HG02981 (cell line): ENCODE results near the gene PRKCE.

Source experiments
- ATAC-seq: cut with Tn5 transposase; IDR thresholded peaks from one replicate; pipeline ENCODE4 v1.9.1; 2021; ENCODE audit warnings: mild to moderate bottlenecking, moderate library complexity; ENCODE audit not compliant: unreplicated experiment

PRKCE gene

DNA sequence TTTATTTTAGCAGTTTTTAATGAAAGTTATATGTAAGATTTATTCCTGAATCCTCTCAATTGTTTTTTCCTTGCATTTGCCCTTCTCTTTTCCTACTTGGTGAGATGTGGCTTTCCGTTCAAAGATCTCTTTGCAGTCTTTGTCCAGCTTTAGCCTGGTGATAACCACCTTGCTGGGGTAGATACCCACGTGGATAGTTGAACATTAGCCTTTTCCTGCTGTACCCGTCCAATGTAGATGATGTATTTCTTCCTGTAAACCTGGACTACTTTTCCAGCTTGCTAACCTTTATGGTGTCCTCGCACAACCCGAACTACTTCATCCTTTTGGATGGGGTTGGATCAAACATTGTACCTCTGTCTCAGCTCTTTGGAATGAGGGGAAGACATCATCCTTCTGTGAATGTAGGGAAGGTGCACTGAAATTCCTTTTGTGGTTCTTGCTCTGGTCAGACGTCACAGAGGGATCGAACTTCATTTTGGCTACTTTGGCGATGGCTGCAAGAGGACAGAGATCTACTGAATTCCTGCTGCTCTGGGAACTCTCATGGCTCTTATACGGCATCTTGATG is 352.5 kb downstream of the PRKCE start:
- no peak for ATAC-seq

DNA sequence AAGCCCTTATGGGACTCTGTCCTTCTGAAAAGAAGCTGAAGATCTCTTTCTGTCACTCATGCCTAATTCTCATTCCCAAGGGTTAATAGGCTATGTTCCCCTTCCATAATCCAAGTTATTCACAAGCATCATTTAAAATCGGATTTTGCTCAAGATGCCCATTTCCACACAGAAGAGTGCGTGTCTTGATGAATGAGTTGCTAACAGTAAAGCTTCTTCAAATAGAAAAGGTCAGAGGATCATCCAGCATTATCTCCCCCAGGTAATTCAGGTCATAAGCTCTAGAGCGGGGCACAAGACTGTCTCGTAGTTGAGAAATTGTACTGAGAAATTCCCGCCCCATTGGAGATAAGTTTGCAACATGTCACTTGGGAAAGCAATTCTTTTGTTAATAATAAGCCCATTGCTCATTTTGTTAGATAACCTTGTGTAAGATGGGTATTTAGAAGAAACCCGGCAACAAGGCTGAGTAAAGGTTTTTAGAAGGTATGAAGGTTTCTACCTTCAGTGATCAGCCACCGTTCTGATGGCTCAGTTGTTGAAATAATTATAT is 355.1 kb downstream of the PRKCE start:
- ATAC-seq: no peak

DNA sequence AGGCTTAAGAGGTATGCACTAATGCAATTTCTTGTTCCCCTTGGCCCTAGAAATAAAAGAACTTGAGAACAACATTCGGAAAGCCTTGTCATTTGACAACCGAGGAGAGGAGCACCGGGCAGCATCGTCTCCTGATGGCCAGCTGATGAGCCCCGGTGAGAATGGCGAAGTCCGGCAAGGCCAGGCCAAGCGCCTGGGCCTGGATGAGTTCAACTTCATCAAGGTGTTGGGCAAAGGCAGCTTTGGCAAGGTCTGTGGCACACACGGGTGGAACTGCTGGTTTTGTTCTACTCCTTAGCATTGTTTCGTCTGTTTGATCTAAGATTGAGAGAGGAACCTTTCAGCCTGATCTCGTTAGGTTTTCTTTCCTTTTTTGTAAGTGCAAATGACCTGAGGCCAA is 355.9 kb downstream of the PRKCE start:
- ATAC-seq: no peak

DNA sequence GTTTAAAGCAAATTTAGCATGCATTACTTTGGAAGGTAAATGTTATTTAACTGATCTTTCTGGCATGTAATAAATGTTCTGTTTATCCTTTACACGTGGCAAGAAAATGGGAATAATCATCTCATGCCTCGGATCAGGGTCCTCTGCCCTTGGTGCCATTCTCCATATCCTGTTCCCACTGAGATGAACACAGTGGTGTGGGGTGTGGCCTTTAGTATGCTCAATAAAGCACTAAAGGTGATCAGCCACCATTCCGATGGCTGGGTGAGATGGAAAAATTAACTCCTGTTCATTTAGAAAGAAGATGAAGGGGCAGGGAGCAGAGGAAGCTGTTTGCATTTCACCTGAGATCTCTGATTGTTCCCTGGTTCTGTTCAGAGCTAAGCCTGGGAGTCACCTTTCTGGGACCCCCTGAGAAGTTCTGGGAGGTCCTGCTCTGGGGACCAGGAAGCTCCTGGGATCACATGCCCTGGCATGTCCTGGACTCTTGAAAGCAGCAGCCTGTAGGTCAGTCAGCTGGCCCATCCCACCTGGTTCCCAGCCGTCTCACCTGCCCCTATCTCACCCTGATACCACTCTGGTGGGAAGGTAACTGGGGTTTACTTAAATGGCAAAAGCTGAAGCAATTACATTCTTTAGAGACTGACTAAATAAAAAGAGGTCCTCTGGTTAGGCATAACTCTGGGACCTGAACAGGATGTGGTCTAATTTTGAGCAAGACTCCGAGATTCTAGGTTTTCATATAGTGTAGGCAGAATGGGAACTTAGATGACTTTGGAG is 356.8 kb downstream of the PRKCE start:
- ATAC-seq: no peak

DNA sequence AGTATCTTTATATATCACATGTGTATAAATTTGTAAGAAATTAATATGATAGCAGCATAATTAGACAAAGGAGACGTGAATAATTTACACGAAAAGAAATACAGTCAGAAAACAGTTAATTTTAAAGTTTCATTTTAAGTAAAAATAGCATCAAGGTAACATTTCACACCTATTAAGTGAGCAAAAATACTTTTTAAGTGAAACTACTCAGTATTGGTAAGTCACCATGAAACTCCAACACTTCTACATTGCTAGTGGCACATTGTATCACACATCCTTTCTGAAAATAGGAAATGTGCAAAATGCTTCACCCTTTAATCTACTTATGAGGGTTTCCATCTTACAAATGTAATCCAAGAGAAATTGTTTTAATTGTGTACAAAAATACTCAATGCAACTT is 357.8 kb downstream of the PRKCE start:
- no peak for ATAC-seq

DNA sequence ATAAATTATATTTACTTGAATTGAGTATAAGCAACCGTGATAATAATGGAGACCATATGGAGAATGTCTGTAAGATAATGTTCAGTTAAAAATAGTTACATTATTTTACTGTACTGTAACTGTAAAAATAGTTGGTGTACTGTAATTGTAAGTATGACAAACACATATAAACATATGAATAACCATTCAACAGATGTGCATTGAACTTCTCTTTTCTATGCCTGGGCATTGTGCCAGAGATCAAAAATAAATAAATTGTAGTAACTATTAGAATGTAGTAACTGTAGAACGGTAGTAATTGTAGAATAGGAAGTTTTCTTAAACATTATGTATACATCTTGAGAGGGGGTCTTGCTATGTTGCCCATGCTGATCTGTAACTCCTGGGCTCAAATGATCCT is 358.3 kb downstream of the PRKCE start:
- ATAC-seq: no peak

DNA sequence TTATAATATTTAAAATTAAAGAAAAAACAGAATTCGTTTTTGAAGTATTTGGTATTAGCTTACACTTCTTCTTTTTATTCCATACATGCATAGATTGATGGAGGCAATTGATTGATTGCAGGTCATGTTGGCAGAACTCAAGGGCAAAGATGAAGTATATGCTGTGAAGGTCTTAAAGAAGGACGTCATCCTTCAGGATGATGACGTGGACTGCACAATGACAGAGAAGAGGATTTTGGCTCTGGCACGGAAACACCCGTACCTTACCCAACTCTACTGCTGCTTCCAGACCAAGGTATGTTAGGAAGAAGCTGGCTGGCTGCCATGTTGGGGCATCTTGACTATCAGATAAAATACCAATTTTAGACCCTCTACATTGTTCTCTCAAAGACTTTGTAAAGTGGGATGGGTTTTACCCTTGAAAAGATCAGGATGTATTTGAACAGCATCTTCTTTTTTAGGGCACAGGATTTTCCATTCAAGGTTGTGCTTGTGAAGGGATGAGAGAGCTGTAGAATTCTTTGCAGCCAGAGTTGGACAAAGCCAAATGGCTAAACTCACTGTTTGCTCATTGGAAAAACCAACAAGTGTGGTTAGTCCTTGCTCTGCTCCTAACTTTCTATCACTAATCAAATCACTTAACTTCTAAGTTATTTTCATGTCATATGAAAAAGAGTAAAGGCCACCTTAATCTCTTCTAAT is 358.9 kb downstream of the PRKCE start:
- no peak for ATAC-seq

DNA sequence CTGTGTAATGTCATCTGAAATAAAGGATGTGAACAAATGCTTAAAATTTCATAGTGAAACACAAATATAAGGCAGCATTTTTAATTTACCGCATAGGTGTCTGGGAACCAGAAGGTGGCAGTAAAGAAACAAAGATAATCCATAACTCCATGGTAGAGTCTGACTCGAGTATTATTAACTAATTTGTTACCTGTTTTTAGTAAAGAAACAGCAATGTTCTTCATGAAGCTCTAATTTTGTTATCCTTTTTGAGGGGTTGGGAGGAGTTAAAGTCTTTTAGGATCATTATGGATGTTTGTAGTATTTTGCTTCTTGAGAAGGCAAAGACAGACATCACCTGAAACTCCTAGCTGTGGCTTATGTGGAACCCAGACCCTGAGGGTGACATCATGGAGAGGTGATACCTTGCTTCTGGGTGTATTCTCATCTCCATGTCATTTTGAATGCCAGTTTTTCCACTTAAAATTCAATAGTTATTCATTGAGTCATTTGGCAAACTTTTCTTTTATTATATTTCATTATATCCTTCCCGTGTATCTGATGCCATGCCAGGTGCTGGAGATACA is 359.5 kb downstream of the PRKCE start:
- peak; percentile 53 for ATAC-seq

DNA sequence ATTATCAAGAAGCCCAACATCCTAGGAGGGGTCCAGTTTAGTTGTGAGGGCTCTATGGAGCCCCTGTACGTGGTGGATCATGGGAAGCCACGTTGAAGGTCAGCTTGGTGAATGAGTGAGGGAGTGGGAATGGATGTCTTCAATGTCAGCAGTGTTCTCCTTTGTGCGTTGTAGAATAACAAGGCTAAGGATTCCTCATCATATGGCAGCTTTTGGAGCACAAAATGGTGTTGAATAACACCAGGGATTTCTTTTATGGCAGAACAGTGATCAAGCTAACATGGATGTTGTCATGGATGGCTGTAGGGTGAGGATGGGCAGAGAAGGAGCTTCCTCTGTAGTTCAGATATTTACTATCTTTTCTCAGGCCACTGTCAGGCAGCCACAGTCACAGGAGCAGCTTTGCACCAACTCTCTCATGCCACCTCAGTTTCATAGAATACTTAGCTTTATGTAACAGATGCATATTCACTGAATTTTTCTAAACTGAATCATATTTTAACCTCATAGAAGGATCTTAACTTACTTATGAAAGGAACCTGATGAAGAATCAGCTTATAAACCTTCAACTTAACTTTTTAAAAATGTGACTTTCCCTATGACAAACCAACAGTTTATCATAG is 361.3 kb downstream of the PRKCE start:
- no peak for ATAC-seq

DNA sequence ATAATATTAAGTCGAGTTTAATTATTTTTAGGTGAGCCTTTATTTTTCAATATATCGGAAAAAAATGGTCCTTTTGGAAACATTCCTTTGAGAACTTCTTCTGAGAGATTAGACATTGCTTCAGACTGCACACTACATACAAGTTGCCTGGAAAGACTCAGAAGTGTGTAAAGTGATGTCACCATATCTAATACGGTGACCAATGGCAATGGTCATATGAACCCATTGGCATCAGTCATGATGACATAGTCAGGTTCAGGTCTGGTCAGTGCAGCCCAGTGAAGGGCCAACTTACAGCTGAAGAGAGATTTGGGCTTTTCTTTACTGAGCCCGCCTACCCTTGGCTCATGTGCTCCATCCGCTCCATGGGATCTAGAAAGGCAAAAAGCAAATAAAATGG is 362.3 kb downstream of the PRKCE start:
- no peak for ATAC-seq

DNA sequence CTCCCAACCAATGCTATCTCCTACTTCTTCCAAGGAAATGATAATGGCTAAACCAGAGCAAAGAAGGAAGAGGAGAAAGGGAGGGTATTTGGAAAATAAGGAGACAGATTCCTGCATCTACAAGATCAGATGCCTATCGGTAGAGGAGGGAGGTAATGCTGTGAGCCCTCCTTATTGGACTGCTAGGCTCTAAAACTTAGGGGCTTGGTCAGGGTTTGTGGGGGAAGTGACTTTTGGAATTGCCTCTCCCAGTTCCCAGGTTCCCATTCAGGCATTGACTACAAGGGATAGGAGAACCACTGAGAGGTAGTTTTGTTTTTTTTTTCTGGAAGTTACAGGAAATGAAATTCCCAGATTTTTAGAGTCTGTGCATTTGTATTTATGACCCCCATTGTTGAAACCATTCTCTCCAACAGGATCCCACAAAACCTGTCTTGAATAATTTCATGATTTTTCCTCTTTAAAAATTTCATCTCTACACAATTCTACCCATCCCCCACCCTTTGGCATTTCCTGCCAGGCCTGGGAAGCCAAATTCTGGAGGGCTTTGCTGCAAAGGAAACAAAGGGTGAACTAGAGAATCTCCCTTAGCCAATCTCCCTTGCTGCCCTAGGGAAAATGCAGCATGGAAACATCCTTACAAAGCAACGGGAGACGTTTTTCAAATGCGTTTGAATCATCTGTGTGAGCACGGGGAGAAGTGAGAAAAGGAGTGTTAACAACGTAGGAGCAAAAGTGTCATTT is 363.6 kb downstream of the PRKCE start:
- ATAC-seq: no peak

DNA sequence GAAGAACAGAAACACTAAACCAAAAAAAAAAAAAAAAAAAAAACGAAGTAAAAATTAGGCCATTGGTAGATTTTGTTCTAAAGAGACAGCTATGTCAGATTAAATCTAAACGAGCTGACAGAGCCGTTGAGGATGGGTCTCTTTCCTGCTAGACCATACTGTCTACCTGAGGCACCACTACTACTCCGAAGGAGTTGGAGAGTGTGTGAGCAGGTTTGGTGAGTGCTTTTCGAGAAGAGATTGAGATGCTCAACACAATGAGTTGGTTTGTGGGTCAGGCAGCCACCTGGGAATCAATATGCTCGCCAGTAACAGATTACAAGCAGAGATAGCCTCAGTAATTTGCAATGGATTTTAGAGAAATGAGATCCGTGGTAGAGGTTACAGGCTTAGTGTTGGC is 364.2 kb downstream of the PRKCE start:
- no peak for ATAC-seq

DNA sequence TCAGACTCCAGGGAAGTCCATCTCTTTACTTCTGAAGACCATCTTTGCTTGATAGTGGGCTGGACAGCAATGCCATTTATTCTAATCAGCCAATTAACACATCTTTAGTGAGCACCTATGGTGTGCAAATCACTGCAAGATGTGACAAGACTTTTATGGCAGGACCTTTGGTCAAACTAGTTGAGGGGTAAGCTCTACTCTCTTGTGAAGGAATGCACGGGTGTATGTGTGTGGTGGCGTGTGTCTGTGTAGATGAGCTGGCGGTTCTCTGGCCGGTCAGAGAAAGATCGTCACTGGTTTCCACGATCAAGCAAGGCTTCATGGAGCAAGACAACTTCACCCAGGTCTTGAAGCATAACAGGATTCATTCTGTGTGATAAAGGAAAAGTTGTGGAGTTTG is 364.6 kb downstream of the PRKCE start:
- ATAC-seq: no peak

DNA sequence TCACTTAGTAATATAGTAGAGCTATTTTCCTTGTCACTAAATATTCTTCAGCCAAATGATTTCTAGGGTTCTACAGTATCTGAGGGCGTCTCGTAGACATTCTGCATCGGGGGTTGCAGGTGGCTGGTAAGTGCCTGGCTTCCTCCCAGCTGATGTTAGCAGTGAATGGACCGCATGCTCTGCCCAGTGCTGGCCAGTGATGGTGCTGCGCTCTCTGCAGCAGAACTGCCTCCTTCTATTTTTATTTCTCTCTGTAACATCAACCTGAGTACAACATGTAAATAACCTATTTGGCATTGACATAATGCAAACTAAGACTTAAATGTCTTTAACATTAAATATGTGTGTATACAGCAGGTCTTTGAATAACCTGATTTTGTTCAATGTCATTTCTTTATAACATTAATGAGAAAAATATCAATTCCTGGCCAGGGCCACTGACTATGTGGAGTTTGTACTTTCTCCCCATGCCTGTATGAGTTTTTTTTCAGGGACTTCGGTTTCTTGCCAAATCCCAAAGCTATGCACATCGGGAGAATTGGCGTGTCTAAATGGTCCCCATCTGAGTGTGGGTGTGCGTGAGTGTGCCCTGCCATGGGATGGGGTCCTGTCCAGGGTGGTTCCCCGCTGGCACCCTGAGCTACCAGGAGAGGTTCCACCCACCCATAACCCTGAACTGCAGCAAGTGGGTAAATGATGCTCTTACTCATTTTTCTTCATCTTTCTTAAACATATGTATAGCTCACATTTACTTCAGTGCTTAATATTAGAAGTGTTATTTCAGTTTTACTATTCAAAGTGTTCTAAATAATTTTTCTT is 367.5 kb downstream of the PRKCE start:
- ATAC-seq: no peak

DNA sequence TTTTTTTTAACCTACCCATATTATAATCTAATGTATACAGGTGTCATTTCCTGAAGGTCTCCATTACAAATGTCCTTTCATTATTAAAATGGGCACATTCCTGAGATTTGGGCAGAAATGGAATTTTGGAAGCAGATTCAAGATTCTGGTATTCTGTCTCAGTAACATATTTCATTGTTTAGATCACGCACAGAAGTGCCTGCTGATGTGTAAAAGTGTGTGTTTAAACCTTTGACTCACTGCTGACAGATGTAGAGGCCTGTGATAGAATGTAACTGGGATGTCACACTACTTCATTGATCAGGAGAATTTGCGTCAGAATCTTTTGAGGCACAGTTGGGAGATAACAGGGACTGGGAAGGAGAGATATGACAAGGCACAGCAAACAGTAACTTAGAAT is 368.9 kb downstream of the PRKCE start:
- ATAC-seq: no peak

DNA sequence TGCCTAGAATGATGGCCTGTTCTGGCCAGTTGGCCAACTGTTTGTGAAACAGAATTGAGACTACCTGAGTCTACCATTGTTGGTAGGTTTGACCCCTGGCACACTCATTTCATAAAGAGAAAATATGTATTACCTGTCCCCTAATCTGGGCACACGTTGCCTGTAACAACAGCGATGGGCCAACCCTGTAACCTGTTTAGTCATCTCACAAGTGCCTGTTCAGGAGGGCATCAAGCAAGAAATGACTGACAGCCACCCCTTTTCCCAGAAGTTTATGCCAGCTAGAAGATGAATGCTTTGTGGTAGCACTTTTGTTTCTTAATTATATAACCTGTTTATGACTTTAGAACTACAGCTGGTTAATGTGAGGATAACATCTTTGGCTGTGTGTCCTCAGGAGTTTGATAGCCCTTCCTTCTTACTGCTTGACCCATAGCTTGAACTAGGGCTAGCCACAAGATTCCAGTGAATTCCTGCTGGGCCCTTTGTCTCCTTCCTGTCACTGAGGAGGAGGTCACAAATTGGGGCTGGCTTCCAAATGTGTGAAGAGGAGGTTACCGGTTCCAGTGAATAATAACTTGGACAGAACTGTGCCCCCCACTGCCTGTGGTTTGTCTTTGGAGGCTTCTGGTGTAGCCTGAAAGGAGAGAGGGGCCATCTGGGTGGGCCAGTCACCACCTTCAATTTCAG is 371.8 kb downstream of the PRKCE start:
- no peak for ATAC-seq

DNA sequence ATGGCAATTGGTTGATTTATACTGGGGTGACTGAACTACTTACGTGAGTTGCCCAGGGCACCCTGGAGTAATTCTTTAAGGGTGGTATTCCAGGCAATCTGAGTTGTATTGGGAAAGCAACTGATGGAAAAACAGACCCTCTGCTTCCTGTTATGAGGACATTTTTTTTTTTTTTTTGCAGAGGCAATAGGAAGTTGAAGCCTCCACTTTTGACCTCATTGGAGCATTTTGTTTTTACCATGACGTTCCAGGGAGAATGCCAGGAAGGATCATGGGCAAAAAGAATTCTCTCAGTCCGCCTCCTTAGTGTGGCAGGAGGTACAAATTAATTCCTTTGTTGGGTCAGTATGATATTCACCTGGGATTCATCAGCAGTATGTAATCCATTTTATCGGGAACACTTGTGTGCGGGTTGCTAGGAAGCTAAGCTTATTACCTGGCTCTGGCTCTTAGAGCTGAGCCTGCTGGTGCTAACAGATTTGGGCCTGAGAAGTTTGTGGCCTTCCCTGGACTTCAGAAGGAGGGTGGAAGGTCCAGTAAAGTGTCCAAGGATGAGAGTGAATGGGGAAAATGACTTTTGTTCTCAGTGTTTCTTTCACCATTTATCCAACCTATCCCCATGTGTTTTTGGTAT is 372.8 kb downstream of the PRKCE start:
- no peak for ATAC-seq

DNA sequence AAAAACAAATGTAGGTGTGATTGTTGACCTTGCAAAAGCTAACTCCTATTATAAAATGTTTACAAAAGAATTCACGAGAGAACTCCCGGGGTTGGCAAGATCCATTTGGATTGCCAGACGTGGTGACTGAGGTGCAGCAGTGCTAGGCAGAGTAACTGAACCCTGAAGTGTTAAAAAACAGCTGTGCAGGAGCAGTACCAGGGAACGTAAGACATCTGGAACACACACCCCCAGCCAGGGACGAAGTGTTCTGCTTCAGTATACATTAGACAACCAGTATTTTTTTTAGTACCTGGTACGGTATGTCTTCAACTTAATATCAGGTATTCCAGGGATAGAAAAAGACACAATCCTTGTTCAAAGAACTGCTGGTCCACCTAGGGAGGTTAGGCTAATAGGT is 373.6 kb downstream of the PRKCE start:
- ATAC-seq: no peak

DNA sequence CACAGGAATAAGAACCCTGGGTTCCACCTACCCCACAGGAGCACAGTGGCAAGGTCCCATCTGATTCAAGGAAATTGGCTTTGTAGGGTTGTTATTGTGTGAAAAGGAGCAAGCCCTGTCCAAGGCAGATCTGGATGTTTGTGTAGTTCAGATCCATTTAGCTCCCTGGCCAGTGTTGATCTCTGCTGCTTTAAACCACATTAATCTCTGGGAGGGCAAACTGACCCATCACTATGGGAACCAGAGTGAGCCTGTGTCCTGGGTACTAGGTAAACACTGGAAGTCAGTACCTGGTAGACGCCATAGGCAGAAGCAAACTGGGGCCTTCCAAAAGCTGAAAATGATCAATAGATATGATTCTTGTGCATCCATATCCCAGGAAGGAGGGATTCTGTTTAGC is 374.2 kb downstream of the PRKCE start:
- no peak for ATAC-seq
